ENCODE results near the gene GALNT4. TPM values are rescaled to one million over a fixed set of nuclear protein-coding genes. Genes with fewer than 3 reads are reported as not detected.

The GALNT4 gene
- total and polyA plus RNA-seq, 9 donors = 2.7 to 4.9 (median 3.5) TPM

- H3K36me3 ChIP-seq (ENCODE audit: control insufficient read depth, insufficient read depth, low read length) = peaks cover 10% of the 10 kb centered on the region
- H3K9me3 ChIP-seq (replicated peaks; ENCODE audit: control insufficient read depth, low read depth, low read length) = no peaks in the 10 kb centered on the region
- WGBS (ENCODE audit: insufficient coverage) = 83% methylated on average over 1 of the region's 7 CpGs
- no peak for DNase-seq
- H3K27me3 ChIP-seq (ENCODE audit: control insufficient read depth, insufficient read depth, low read length) = no peaks in the 10 kb centered on the region
- H3K27ac ChIP-seq (ENCODE audit: low read length) = no peak overlapping the region
- H3K4me3 ChIP-seq (ENCODE audit: low read length) = no peak overlapping the region
- H3K4me1 ChIP-seq (ENCODE audit: control insufficient read depth, insufficient read depth, low read length) = peaks cover 11% of the 10 kb centered on the region
Measured at GRCh38 chr12:89521364-89522223, 3.0 kb downstream of the GALNT4 start.

DNA sequence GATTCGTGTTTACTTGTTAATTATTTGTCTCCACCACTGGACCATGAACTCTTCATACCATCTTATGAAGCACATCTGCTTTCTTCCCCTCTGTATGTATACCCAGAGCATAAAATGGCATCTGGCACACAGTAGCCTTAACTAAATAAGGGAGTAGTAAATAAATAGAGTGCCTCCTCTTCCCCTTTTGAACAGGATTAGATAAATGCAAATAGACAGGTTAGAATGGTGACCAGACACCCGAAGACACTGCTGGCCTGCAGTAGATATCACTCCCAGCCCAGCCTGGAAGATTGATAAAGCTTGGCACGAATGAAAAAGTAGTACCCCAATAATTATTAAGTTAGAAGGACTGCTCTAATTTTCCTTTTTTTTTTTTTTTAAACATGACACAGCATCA is 6.9 kb downstream of the GALNT4 start:
- Histone ChIP-seq H3K27me3 (ENCODE audit: control insufficient read depth, insufficient read depth, low read length) (no peaks in the 10 kb centered on the region), H3K27ac (ENCODE audit: low read length) (no peak overlapping the region), H3K9me3 (replicated peaks; ENCODE audit: control insufficient read depth, low read depth, low read length) (no peaks in the 10 kb centered on the region), H3K36me3 (ENCODE audit: control insufficient read depth, insufficient read depth, low read length) (no peaks in the 10 kb centered on the region), H3K4me1 (ENCODE audit: control insufficient read depth, insufficient read depth, low read length) (no peaks in the 10 kb centered on the region), H3K4me3 (ENCODE audit: low read length) (no peak overlapping the region)
- DNase-seq = no peak
- no CpG with 5 or more reads among the region's 3 CpGs for WGBS (ENCODE audit: insufficient coverage)

DNA sequence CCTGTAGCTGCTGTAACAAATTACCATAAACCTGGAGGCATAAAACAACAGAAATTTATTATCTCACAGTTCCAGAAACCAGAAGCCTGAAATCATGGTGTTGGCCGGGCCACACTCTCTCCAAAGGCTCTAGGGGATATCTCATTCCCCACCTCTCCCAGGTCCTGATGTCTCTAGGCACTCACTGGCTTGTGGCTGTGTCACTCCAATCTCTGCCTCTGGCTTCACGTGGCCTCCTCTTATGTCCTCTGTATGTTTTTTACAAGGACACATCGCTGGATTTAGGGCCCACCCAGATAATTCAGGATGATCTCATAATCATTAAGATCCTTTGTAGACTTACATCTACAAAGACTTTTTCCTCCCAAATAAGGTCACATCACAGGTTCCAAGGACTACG is 8.0 kb downstream of the GALNT4 start:
- Histone ChIP-seq H3K27ac (ENCODE audit: low read length) (no peak overlapping the region), H3K4me3 (ENCODE audit: low read length) (no peak overlapping the region), H3K36me3 (ENCODE audit: control insufficient read depth, insufficient read depth, low read length) (no peaks in the 10 kb centered on the region), H3K4me1 (ENCODE audit: control insufficient read depth, insufficient read depth, low read length) (no peaks in the 10 kb centered on the region), H3K27me3 (ENCODE audit: control insufficient read depth, insufficient read depth, low read length) (no peaks in the 10 kb centered on the region), H3K9me3 (replicated peaks; ENCODE audit: control insufficient read depth, low read depth, low read length) (no peaks in the 10 kb centered on the region)
- no peak for DNase-seq
- 63% methylated on average over 4 of the region's 4 CpGs for WGBS (ENCODE audit: insufficient coverage)

DNA sequence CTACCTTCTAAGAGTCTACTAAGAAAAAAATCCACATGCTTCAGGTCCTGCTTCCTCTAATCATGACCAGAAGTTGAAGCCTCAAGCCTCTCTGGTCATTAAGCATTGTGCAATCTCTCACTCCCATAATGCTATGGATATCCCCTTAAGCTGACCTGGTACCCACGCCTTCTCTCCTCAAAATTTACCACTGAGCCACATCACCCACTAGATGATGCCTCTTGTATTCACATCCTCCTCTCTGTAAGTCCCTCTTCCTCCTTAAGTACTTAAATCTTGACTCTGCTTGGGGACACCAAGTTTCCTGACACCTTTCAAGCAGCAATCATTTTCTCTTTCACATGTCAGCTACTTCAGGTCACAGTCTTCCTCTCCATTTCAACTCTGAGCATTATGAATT is 9.8 kb downstream of the GALNT4 start:
- Histone ChIP-seq H3K36me3 (ENCODE audit: control insufficient read depth, insufficient read depth, low read length) (no peaks in the 10 kb centered on the region), H3K4me1 (ENCODE audit: control insufficient read depth, insufficient read depth, low read length) (no peaks in the 10 kb centered on the region), H3K4me3 (ENCODE audit: low read length) (no peak overlapping the region), H3K27me3 (ENCODE audit: control insufficient read depth, insufficient read depth, low read length) (no peaks in the 10 kb centered on the region), H3K9me3 (replicated peaks; ENCODE audit: control insufficient read depth, low read depth, low read length) (no peaks in the 10 kb centered on the region), H3K27ac (ENCODE audit: low read length) (no peak overlapping the region)
- DNase-seq = no peak
- WGBS (ENCODE audit: insufficient coverage) = 92% methylated on average over 1 of the region's 1 CpG

GRCh38 chr12:89513544-89513943 is 11.1 kb downstream of the GALNT4 start:
- no peaks in the 10 kb centered on the region for H3K4me1 ChIP-seq (ENCODE audit: control insufficient read depth, insufficient read depth, low read length)

GRCh38 chr12:89507015-89507824 is 17.4 kb downstream of the GALNT4 start:
- no peak for DNase-seq
- H3K4me1 ChIP-seq (ENCODE audit: control insufficient read depth, insufficient read depth, low read length) = no peaks in the 10 kb centered on the region
- H3K4me3 ChIP-seq (ENCODE audit: low read length) = no peak overlapping the region
- no peaks in the 10 kb centered on the region for H3K9me3 ChIP-seq (replicated peaks; ENCODE audit: control insufficient read depth, low read depth, low read length)
- WGBS (ENCODE audit: insufficient coverage) = 50% methylated on average over 1 of the region's 9 CpGs
- H3K27me3 ChIP-seq (ENCODE audit: control insufficient read depth, insufficient read depth, low read length) = no peaks in the 10 kb centered on the region
- H3K27ac ChIP-seq (ENCODE audit: low read length) = no peak overlapping the region
- no peaks in the 10 kb centered on the region for H3K36me3 ChIP-seq (ENCODE audit: control insufficient read depth, insufficient read depth, low read length)

More at GRCh38 chr12:89513544-89513943, 11.1 kb downstream of the GALNT4 start:
- peak overlapping the region; percentile 29 for H3K27ac ChIP-seq (ENCODE audit: low read length)
- H3K27me3 ChIP-seq (ENCODE audit: control insufficient read depth, insufficient read depth, low read length) = no peaks in the 10 kb centered on the region
- H3K36me3 ChIP-seq (ENCODE audit: control insufficient read depth, insufficient read depth, low read length) = no peaks in the 10 kb centered on the region
- H3K9me3 ChIP-seq (replicated peaks; ENCODE audit: control insufficient read depth, low read depth, low read length) = no peaks in the 10 kb centered on the region
- no peak for DNase-seq
- 59% methylated on average over 3 of the region's 4 CpGs for WGBS (ENCODE audit: insufficient coverage)
- H3K4me3 ChIP-seq (ENCODE audit: low read length) = no peak overlapping the region

DNA sequence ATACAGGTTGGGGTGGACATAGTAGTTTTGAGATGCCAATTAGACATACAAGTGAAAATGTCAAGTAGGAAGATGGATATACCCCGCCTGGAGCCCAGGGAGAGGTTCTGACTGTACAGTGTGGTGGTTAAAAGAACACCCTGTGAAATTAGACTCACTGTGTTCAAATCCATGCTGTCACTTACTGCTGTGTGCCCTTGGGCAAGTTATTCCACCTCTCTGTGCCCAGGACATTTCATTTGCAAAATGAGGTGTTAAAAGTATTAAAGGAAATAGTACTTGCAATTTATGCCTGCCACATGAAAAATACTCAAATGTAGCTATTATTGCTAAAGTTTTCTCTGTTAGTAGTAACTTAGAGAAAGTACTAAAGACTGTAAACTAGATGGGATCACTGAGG is 18.5 kb downstream of the GALNT4 start:
- WGBS (ENCODE audit: insufficient coverage) = 0% methylated on average over 1 of the region's 1 CpG
- Histone ChIP-seq H3K27ac (ENCODE audit: low read length) (no peak overlapping the region), H3K9me3 (replicated peaks; ENCODE audit: control insufficient read depth, low read depth, low read length) (no peaks in the 10 kb centered on the region)

GRCh38 chr12:89504560-89505346 is 19.8 kb downstream of the GALNT4 start:
- no CpG with 5 or more reads among the region's 6 CpGs for WGBS (ENCODE audit: insufficient coverage)
- no peaks in the 10 kb centered on the region for H3K27me3 ChIP-seq (ENCODE audit: control insufficient read depth, insufficient read depth, low read length)
- no peaks in the 10 kb centered on the region for H3K4me1 ChIP-seq (ENCODE audit: control insufficient read depth, insufficient read depth, low read length)
- H3K36me3 ChIP-seq (ENCODE audit: control insufficient read depth, insufficient read depth, low read length) = no peaks in the 10 kb centered on the region
- H3K9me3 ChIP-seq (replicated peaks; ENCODE audit: control insufficient read depth, low read depth, low read length) = no peaks in the 10 kb centered on the region
- H3K27ac ChIP-seq (ENCODE audit: low read length) = no peak overlapping the region
- no peak for DNase-seq
- no peak overlapping the region for H3K4me3 ChIP-seq (ENCODE audit: low read length)

More for the DNA sequence above, 18.5 kb downstream of the GALNT4 start:
- DNase-seq = no peak
- Histone ChIP-seq H3K36me3 (ENCODE audit: control insufficient read depth, insufficient read depth, low read length) (no peaks in the 10 kb centered on the region), H3K27me3 (ENCODE audit: control insufficient read depth, insufficient read depth, low read length) (no peaks in the 10 kb centered on the region), H3K4me3 (ENCODE audit: low read length) (no peak overlapping the region), H3K4me1 (ENCODE audit: control insufficient read depth, insufficient read depth, low read length) (no peaks in the 10 kb centered on the region)

DNA sequence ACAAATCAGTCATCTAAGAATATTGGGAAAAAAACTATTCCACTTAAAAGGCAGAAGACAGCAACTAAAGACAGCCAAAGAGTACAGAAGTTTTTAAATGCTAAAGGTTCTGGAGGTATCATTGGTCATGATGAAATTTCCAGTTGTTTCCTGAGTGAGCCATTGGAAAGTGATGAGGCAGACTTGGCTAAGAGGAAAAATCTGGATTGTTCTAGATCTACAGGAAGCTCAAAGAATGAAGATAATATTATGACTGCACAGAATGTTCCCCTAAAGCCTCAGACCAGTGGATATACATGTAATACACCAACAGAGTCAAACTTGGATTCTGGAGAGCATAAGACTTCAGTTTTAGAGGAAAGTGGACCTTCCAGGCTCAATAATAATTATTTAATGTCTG is 22.8 kb downstream of the GALNT4 start:
- Histone ChIP-seq H3K4me3 (ENCODE audit: low read length) (no peak overlapping the region), H3K27ac (ENCODE audit: low read length) (no peak overlapping the region), H3K4me1 (ENCODE audit: control insufficient read depth, insufficient read depth, low read length) (no peaks in the 10 kb centered on the region), H3K9me3 (replicated peaks; ENCODE audit: control insufficient read depth, low read depth, low read length) (no peaks in the 10 kb centered on the region), H3K36me3 (ENCODE audit: control insufficient read depth, insufficient read depth, low read length) (no peaks in the 10 kb centered on the region), H3K27me3 (ENCODE audit: control insufficient read depth, insufficient read depth, low read length) (no peaks in the 10 kb centered on the region)
- DNase-seq = no peak

- no peak for DNase-seq
- 95% methylated on average over 19 of the region's 19 CpGs for WGBS (ENCODE audit: insufficient coverage)
- Histone ChIP-seq H3K27ac (ENCODE audit: low read length) (no peak overlapping the region), H3K27me3 (ENCODE audit: control insufficient read depth, insufficient read depth, low read length) (no peaks in the 10 kb centered on the region), H3K36me3 (ENCODE audit: control insufficient read depth, insufficient read depth, low read length) (no peaks in the 10 kb centered on the region), H3K4me1 (ENCODE audit: control insufficient read depth, insufficient read depth, low read length) (no peaks in the 10 kb centered on the region), H3K9me3 (replicated peaks; ENCODE audit: control insufficient read depth, low read depth, low read length) (no peaks in the 10 kb centered on the region), H3K4me3 (ENCODE audit: low read length) (no peak overlapping the region)
Measured at GRCh38 chr12:89499857-89500256, 24.7 kb downstream of the GALNT4 start.
